Raji (cell line): ENCODE data around the gene DLEC1.

Experiments
- POLR2A ChIP-seq: IDR thresholded peaks from 2 replicates; pipeline ENCODE4 v1.6.1; 2011; ENCODE audit warnings: low read depth, low read length, control low read depth; ENCODE audit not compliant: insufficient read depth

Gene DLEC1

GRCh38 chr3:38101811-38102443, 62.9 kb downstream of the DLEC1 start:
- no peak for TF ChIP-seq POLR2A

GRCh38 chr3:38102444-38102814, 63.4 kb downstream of the DLEC1 start:
- TF ChIP-seq POLR2A: no peak

GRCh38 chr3:38105525-38105924, 66.5 kb downstream of the DLEC1 start:
- no peak for TF ChIP-seq POLR2A

GRCh38 chr3:38107911-38108648, 69.1 kb downstream of the DLEC1 start:
- TF ChIP-seq POLR2A: no peak

- TF ChIP-seq POLR2A: no peak
Measured at GRCh38 chr3:38108649-38109579, 69.9 kb downstream of the DLEC1 start.

GRCh38 chr3:38109580-38110313, 70.7 kb downstream of the DLEC1 start:
- no peak for TF ChIP-seq POLR2A

GRCh38 chr3:38110314-38111050, 71.5 kb downstream of the DLEC1 start:
- no peak for TF ChIP-seq POLR2A

- no peak for TF ChIP-seq POLR2A
Measured at GRCh38 chr3:38111201-38111600, 72.2 kb downstream of the DLEC1 start.

- TF ChIP-seq POLR2A: no peak
Measured at GRCh38 chr3:38111696-38112377, 72.8 kb downstream of the DLEC1 start.

GRCh38 chr3:38112378-38112761, 73.4 kb downstream of the DLEC1 start:
- no peak for TF ChIP-seq POLR2A

- no peak for TF ChIP-seq POLR2A
Measured at GRCh38 chr3:38114052-38114874, 75.3 kb downstream of the DLEC1 start.

- TF ChIP-seq POLR2A: no peak
Measured at GRCh38 chr3:38114875-38115644, 76.1 kb downstream of the DLEC1 start.
